Measurements from ENCODE around the gene SLC7A6OS.

The SLC7A6OS gene

GRCh38 chr16:68343137-68343536, 32.4 kb upstream of the SLC7A6OS start:
- no peak for DNase-seq

DNA sequence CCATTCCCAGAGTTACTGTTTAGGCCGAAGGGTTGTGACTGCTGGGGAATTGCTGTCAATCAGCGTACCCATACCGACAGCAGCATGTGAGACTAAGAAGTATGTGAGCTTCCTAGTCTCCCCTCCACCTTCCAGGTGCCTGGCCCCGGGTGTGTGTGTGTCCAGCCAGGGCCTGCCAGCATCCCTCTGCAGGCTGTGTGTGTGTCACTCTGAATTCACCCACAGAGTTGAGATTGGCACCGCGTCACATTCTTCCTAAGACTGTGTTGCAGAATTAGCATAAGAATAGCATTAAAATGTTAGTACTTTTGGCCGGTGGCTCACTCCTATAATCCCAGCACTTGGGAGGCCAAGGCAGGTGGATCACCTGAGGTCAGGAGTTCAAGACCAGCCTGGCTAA, 31.9 kb upstream of the SLC7A6OS start:
- DNase-seq = no peak

DNA sequence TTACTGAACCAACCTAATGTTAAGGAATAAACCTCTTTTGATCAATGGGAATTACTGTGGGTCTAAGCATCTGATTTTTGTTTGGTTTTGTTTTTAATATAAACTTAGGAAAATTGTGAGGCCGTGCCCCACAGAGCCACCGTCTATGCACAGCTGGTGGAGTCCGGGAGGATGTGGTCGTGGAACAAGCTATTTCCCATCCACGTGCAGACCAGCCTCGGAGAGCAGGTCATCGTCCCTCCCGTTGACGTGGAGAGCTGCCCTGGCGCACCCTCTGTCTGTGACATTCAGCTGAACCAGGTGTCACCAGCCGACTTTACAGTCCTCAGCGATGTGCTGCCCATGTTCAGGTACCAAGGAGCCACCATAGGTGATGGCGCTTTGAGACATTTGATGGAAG, 28.5 kb upstream of the SLC7A6OS start:
- DNase-seq = no peak

GRCh38 chr16:68338326-68339119, 27.8 kb upstream of the SLC7A6OS start:
- DNase-seq = no peak

- DNase-seq = no peak
These were observed 24.4 kb upstream of the SLC7A6OS start for GRCh38 chr16:68335175-68335574.

DNA sequence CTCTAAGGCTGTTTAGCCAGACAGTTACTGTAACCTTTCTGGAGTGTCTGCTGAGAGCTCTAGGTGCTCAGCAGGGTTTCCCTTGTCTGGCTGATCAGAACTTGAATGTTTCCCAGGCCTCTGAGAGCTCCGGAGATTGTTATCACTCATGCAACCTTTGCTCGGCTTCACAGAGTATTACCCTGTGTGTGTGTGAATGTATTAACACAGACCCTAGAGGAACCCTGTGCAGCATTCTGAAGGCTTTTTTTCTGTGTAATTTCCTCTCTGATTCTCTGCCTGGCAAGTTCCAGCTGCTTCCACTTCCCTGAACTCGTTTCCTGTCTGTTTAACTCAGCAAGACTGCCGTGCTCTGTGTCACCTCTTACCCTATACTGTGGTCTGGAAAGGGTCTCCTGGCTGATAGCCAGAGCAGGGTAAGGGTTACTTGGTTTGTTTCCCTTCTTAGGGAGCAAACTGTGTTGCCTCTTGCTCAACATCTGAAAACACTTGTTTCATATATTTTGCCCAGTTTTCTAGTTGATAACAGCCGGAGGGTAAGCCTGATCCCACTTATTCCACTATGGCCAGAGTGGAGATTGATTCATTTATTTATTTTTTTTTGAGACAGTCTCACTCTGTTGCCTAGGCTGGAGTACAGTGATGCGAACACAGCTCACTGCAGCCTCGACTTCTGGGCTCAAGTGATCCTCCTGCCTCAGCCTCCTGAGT, 21.8 kb upstream of the SLC7A6OS start:
- peak; percentile 36 for DNase-seq

- DNase-seq = no peak
These were observed 21.2 kb upstream of the SLC7A6OS start for GRCh38 chr16:68331879-68332410.

- no peak for DNase-seq
These were observed 18.2 kb upstream of the SLC7A6OS start for GRCh38 chr16:68328860-68329390.

GRCh38 chr16:68328151-68328859, 17.6 kb upstream of the SLC7A6OS start:
- DNase-seq = peak; percentile 84

DNA sequence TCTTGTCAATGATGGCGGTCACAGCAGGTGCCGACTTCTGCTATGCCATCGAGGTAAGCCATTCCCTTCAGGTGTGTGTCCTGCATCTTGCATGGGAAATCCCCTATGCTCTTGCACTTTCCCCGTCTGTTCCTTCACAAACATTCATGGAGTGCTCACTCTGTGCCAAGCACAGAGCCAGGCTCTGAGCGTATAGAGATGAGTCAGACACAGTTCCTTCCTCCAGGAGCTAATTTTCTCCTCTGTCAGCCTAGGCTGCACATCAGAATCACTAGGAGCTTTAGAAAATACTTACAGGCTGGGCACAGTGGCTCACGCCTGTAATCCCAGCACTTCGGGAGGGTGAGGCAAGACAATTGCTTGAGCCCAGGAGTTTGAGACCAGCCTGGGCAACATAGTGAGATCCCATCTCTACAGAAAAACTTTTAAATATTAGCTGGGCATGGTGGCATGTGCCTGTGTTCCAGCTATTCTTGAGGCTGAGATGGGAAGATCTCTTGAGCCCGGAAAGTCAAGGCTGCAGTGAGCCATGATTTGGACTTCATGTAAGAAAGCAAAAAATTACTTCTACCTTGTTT, 14.1 kb upstream of the SLC7A6OS start:
- DNase-seq = no peak

GRCh38 chr16:68324336-68324735, 13.6 kb upstream of the SLC7A6OS start:
- no peak for DNase-seq

GRCh38 chr16:68319185-68319908, 8.6 kb upstream of the SLC7A6OS start:
- no peak for DNase-seq

DNA sequence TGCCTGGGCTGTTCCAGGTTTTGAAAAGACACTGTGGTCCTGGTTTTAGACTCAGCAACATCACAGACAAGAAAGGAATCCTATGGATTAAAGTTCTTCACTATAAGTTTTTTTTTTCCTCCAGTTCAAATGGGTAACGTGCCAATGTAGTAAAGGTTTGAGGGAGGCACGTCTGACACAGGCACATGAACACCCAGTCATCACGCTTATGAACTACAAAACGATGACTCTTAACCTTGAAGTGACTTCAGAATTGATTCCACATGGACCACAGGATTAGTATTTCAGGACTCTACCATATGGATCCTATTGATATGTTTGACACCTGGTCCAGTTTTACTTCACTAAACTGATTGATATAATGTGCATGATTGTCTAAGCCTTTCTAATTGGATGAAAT, 2.4 kb upstream of the SLC7A6OS start:
- no peak for DNase-seq

DNA sequence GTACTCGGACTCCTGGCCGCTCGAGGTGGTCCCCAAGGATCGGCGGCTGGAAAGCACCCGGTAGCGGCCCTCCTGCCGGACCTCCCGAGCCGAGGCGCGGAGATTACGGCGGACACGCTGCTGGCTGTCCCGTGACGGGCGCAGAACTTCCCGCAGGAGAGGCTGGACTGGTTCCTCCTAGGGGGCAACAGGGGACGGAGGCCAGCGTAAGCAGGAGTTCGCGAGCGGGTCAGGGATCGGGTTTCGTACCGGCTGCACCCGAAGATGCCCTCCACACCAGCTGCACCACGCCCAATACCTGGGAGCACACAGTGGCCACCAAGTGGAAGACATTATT, 341 bp downstream of the SLC7A6OS start:
- DNase-seq = no peak

- DNase-seq = no peak
These were observed 947 bp downstream of the SLC7A6OS start for GRCh38 chr16:68309799-68310198.

DNA sequence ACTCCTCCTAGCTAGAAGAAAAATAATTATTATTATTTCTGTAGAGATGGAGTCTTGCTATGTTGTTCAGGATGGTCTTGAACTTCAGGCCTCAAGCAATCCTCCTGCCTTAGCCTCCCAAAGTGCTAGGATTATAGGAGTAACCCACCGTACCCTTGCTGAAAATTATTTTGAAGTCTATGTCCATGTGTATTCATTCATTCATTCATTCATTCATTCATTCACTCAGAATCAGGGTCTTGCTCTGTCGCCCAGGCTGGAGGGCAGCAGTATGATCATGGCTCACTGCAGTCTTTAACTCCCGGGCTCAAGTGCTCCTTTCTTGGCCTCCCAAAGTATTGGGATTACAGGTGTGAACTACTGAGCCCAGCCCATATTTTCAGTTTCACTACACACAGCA, 4.1 kb downstream of the SLC7A6OS start:
- no peak for DNase-seq

DNA sequence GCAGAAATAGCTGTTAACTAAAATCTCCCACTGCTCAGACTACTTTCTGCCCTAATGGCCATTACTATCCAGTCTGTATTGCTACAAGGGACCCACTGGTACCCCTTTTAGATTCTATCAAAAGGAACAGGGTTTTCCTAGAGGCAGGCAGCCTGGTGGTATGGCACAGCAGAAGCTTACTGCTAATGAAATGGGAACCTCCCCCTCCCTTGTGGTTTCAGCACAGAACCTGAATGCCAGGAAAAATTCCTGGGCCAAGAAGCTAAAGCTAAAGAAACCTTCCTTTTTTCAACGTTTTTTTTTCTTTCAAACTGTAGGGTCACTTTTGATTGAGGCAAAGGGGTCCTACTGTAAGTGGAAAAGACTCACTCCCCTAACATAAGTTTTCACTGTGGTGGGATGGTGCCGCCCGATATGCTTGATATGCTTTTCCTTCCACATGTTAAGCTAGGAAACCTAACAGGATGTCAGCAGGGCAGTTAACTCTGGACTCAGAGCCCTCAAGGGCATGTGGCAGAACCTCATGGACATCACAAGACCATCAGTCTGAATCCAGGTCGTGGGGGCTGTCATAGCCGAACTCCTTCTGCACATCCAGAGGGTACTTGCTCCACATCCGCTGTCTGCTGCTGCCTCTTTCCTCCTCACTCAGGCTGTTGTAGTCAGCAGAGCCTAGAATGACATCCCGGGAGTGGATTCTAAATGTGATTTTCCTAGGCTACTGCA, 9.8 kb downstream of the SLC7A6OS start:
- no peak for DNase-seq

GRCh38 chr16:68299571-68300453, 10.9 kb downstream of the SLC7A6OS start:
- no peak for DNase-seq

DNA sequence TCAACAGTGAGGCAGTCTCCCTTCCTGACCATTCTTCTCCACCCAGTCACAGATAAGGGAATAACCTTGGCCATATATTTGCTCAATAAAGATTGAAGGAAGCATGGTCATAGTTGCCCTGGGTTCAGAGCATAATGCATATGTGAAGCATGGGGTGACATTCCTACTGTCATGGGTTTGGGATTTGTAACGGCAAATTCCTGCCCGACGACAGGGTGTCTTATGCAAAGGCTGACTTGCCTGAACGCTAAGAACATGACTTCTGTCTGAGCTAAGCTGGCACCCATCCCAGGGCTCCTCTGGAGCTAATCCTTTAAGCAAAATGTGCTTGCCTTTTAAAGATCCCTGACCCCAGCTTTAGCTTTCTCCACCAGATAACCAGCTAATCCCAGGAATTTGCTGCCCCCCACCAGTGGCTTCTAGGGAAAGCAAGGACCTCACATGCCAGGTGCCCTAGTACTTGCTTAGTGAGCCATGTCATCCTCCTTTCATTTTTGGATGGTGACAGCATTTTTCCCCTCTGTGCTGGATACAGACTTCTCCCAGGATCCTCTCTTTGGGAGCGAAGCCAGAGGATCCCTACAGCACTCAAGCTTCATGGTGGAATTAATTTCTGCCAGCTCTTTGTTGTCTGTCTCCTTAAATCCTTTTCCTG, 11.7 kb downstream of the SLC7A6OS start:
- DNase-seq = peak; percentile 7

- DNase-seq = no peak
These were observed 12.4 kb downstream of the SLC7A6OS start for GRCh38 chr16:68298312-68298711.

All from midbrain (tissue), 1 donor.